Inflammatory macrophage treated with lipopolysaccharide for 1 hour (primary cell): ENCODE results near the gene CDH3.

Experiments
- DNase-seq, 2 donors: peaks; one replicate each; pipeline ENCODE4 v3.0.0-alpha.2; 2020 to 2022

CDH3 gene

GRCh38 chr16:68644715-68645493 lies at the start of gene CDH3:
CDH3 (plus strand) TSS chr16:68645310; CDS start chr16:68645380, 70 bp downstream.
- DNase-seq = peak in 1 of 2 donors; percentile 3

- no peak for DNase-seq
Observed at GRCh38 chr16:68596266-68596665, 48.8 kb upstream of the CDH3 start.

GRCh38 chr16:68599586-68599985 lies 45.5 kb upstream of the CDH3 start:
- DNase-seq = no peak

GRCh38 chr16:68605746-68606145 lies 39.4 kb upstream of the CDH3 start:
- DNase-seq = no peak

GRCh38 chr16:68607443-68607842 lies 37.7 kb upstream of the CDH3 start:
- no peak for DNase-seq

GRCh38 chr16:68608330-68608729 lies 36.8 kb upstream of the CDH3 start:
- no peak for DNase-seq

GRCh38 chr16:68612996-68613395 lies 32.1 kb upstream of the CDH3 start:
- no peak for DNase-seq

- DNase-seq = no peak
Observed at GRCh38 chr16:68617734-68618133, 27.4 kb upstream of the CDH3 start.

GRCh38 chr16:68626557-68626956 lies 18.6 kb upstream of the CDH3 start:
- DNase-seq = no peak

GRCh38 chr16:68627951-68628425 lies 17.1 kb upstream of the CDH3 start:
- DNase-seq = no peak

- no peak for DNase-seq
Observed at GRCh38 chr16:68629351-68629910, 15.7 kb upstream of the CDH3 start.

GRCh38 chr16:68636064-68636560 lies 9.0 kb upstream of the CDH3 start:
- no peak for DNase-seq

- no peak for DNase-seq
Observed at GRCh38 chr16:68636818-68637217, 8.3 kb upstream of the CDH3 start.

GRCh38 chr16:68640972-68641371 lies 4.1 kb upstream of the CDH3 start:
- DNase-seq = no peak

- no peak for DNase-seq
Observed at GRCh38 chr16:68642047-68642435, 3.1 kb upstream of the CDH3 start.

GRCh38 chr16:68642436-68643101 lies 2.5 kb upstream of the CDH3 start:
- no peak for DNase-seq

- no peak for DNase-seq
Observed at GRCh38 chr16:68643227-68643626, 1.9 kb upstream of the CDH3 start.

GRCh38 chr16:68643847-68644246 lies 1.3 kb upstream of the CDH3 start:
- DNase-seq = no peak

GRCh38 chr16:68644296-68644695 lies 814 bp upstream of the CDH3 start:
- DNase-seq = no peak

- no peak for DNase-seq
Observed at GRCh38 chr16:68645494-68646388, 631 bp downstream of the CDH3 start.

- DNase-seq = no peak
Observed at GRCh38 chr16:68646953-68647659, 2.0 kb downstream of the CDH3 start.

- no peak for DNase-seq
Observed at GRCh38 chr16:68651136-68651535, 6.0 kb downstream of the CDH3 start.
